SK-N-DZ (cell line): ENCODE data around the gene KIAA0232. TPM values are rescaled to one million over a fixed set of nuclear protein-coding genes. Genes with fewer than 3 reads are reported as not detected.

ENCODE experiments used
- DNase-seq: peaks from one replicate; pipeline ENCODE4 v3.0.0-alpha.2; 2015; ENCODE audit warnings: low spot score
- polyA plus RNA-seq, 2 experiments: library from polyadenylated mRNA; depleted of rRNA; stranded (reverse); fragments of >200 nt; gene quantifications; 2 replicates each; pipeline ENCODE4 v1.2.3, GENCODE V29; 2014

The KIAA0232 gene
- 9.2 and 14.0 TPM in 2 replicates for polyA plus RNA-seq (2014; cell fraction: cytosol; rRNA removed)
- polyA plus RNA-seq (2014; cell fraction: nucleus; rRNA removed) = 8.4 and 9.8 TPM in 2 replicates

DNA sequence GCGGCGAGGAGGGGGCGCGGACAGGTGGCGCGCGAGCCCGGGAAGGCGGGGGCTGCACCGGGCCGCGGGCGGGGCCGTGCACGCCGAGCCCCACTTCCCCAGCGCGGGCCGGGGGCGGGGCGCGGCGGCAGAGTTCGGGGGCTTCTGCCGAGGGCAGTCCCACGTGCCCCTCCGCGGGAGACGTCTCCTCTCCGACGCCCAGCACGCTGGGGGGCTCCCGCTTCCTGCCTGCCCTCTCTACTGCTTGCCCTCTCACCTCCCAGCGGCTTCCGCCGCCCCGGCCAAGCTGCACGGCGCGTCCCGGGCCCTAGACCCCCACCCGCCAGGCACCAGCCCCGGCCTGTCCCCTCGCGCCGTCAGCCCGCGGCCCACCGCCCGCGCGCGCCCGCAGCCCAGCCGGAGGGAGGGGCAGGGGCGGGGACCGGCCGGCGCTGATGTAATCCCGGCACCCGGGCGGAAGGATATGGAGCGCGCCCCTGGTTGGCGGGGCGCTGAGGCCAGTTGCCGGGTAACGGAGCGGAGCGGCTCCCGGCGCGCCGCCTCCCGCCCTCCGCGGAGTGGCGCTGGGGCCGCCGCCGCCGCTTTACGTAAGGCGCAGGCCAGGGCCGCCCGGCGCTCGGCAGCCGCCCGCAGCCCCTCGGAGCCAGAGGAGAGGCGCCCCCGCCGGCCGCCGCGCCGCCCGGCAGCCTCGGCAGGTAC lies at the start of gene KIAA0232:
Gene KIAA0232 (plus strand): TSS at position 581 of the 699 bp plus-strand sequence. CDS start 41,727 bp downstream, outside the sequence.
- peak; percentile 85 for DNase-seq

DNA sequence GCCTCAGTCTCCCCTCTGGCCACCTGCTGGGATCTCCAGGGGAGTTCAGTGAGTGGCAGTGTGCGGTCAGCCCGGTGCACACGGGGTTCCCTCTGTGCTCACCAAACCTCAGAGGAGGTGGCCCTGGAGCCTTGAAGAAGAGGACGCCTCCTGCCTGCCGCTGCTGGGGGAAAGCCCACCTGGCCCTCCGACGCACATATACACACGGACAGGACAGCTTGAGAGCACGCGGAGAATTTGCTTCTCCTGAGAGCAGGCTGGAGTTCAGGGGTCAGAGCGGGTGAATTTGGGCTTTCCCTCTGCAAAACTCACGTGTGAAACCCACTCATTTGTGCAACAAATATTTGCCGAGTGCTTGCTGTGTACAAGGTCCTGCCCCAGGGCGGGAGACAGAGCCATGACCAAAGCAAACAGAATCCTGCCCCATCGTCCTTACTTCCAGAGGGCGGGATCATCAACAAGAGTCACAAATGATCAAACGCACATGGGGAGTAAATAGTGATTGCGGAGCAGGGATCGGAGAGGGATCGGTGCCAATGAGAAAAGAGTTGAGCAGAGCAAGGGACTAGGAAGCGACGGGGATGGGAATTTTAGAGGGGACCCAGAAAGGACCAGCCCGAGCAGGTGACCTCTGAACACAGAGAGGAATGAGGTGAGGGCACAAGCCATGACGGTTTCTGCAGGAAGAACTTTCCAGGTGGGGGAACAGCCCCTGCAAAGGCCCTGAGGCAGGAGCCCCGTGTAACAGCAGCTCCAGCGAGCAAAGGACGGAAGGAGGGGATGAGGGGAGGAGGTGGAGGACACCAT lies 49.0 kb upstream of the KIAA0232 start:
- DNase-seq = no peak

DNA sequence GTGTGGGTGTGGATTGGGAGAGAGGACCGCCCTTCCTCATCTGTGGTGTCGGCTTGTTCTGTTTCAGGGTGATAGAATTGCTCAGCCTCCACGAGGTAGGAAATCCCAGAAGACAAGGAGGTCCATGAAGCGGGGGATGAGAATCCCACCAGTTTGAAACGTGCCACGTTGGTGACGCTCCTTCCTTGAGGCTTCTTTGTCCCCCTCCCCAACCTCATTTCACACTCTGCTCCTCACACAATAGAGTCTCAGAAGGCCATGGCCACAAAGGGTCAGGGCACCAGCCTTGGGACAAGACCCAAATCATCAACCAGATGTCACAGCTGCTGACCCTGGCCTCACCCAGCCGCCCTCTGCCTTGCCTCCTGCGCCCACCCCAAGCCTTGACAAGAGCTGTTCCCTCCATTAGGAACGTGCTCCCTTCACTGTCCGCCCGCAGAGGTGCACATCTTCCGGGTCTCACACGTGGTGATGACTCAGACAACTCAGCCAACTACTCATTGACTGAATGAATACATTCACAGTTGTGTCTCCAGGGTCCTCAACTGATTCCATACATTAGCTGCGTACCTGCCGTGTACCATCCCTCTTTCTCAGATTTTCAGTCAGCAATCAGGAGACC lies 48.3 kb upstream of the KIAA0232 start:
- DNase-seq = no peak

DNA sequence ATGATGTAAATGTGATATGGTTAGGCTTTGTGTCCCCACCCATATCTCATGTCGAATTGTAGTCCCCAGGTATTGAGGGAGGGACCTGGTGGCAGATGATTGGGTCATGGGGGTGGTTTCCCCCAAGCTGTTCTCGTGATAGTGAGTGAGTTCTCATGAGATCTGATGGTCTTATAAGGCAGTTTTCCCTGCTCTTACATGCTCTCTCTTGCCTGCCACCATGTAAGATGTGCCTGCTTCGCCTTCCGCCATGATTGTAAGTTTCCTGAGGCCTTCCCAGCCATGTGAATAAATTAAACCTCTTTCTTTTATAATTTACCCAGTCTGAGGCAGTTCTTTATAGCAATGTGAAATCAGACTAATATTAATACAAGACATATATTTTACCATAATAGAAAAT lies 42.6 kb upstream of the KIAA0232 start:
- no peak for DNase-seq

GRCh38 chr4:6740347-6740746 lies 42.2 kb upstream of the KIAA0232 start:
- DNase-seq = no peak

DNA sequence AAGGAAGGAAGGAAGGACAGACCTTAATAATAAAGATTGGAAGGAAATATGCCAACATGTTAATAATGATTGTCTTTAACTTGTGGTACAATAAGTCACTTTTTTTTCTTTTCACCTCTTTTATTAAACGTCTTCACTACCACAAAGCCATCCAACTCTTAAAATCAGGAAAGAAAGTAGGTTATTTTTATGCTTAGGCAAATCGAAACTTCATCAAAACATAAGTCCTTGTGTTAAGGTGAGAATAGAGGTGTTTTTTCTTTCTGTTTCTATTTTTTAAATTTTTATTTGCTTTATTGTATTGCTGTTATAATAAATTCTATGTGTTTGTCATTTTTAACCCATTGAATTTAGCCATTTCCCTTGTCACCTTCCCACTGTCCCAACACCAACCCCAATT lies 40.0 kb upstream of the KIAA0232 start:
- no peak for DNase-seq

DNA sequence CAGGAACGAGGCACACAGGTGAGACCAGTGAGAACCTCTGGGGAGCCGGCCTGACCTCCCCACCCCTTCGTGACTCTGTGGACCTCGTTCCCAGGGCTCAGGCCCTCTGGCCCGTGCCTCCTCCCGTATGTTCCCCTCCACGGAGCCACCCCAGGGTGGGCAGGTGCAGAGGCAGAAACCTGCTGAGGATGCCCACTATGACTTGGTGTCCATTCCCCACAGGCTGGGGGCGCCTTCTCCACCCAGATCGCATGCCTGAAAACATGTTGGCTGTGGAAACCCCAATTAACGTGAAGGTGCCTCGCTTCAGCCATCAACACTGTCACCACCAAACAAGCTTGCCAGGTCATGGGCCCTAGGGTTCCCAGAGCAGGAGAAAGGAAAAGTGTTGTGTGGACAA lies 39.5 kb upstream of the KIAA0232 start:
- no peak for DNase-seq

DNA sequence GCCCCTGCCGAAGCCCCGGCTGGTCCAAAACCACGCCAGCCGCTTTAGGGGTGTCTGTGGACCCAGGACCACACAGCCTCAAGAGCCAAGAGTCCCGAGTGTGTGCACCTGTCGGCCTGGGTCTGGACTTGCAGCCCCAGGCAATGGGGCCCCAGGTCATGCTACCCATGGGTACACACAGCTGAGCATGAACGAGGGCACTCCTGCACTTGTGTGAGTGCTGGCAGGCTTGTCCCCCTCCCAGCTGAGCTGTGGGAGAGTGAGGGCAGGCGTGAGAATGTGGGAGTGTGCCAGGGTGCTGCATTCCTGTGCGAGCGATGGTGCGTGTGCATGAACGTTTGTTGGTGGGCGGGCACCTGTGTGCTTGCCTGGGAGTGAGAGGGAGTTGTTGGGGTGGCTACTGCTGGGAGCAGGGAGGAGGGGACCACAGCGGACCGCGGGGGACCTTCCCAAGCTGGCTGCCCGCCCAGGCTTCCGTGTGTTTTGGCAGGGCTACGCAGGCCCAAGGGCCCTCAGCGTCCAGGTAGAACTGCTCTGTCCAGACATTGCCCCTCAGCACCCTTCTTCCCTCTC lies 35.7 kb upstream of the KIAA0232 start:
- no peak for DNase-seq

- no peak for DNase-seq
Measured at GRCh38 chr4:6747294-6748051, 35.1 kb upstream of the KIAA0232 start.

DNA sequence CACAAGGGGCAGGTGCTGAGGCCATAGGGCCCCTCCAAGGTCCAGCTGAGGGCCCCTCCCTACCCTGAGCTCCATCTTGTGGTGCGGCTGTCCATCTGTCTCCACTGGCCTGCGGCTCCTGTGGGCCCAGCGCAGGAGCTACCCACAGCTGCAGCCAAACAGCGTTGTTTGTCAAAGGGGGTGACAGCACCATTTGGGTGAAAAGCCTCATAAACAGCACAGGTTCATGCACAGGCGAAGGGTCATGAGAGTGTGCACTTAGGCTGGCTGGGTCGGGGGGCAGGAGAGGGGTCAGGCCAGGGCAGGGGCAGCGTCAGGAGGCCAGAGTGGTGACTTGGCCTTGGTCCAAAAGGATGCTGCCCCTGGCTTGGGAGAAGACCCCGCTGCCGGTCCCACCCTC lies 34.2 kb upstream of the KIAA0232 start:
- no peak for DNase-seq

DNA sequence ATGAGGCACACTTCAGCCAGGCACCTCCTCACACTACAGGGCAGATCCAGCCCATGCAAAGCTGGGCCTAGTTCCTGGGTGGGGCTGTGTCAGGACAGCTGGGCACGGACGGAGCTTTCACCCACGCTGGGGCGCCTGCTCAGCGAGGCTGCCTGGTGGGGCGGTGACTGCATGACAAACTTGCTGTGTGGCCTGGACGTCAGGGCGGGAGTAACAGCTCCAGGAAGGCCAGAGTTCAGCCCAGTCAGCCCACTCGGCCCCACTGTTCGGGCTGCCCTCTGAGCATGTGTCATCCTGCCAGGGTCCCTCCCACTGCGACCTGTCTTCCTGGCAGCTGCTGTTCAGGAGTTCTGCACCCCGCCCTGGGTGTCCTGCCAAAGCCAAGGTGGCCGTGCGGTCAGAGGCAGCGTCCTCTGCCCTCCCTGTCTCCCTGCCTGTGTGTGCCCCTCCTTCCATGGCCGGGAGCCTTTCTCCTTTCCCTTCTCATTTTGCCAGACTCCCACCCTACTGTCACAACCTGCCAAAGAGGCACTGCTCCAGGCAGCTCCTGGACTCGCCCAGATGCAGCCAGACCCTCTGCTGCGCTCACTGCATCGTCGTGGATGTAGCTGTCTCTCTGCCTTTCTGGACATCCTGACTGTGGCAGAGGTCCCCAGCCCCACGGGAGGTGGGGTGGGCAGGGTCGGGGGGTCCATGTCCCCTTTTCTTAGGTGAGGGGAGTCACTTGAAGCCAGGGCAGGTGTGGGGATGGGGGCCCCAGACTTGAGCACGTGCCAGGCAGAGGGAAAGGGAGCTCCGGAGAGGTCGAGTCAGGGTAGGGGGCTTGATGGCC lies 33.0 kb upstream of the KIAA0232 start:
- no peak for DNase-seq

DNA sequence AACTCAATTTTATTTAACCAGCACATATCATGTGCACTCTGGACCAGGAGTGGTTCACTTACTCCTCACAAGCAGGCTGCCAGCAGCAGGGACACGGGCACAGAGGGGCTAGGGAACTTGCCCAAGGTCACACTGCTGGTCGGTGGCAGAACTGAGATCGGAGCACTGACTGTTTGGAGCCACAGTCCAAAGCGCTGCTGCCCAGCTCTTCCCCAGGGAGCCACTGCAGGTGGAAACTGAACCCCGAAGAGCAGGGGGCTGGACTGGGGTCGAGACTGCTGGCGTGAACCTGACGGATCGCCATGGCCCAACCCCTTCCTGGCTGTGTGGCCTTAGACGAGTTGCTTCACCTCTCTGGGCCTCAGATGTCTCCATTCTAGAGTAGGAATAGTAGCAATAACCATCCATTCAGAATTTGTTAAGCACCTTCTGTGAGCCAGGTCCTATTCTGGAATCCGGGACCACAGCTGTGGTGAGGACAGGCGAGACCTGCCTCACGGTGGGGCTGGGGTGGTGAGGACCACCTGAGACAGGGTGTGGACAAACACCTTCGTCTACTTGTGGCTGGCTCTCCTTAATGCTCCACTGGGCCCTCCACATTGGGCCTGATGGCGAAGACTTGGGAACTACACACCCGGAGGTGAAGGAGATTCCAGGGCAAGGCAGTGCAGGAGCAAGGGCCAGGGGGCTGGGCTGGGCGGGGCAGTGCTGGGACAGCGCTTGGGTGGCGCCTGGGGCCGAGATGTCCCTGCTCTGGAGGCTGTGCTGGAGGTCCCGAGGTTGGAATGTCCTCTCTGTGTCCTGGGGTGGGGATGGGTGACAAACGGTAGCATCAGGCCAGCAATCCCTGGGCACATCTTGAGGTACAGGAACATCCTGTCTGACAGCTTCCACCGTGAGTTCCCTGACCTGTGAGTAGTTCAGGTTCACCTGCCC lies 32.0 kb upstream of the KIAA0232 start:
- no peak for DNase-seq

DNA sequence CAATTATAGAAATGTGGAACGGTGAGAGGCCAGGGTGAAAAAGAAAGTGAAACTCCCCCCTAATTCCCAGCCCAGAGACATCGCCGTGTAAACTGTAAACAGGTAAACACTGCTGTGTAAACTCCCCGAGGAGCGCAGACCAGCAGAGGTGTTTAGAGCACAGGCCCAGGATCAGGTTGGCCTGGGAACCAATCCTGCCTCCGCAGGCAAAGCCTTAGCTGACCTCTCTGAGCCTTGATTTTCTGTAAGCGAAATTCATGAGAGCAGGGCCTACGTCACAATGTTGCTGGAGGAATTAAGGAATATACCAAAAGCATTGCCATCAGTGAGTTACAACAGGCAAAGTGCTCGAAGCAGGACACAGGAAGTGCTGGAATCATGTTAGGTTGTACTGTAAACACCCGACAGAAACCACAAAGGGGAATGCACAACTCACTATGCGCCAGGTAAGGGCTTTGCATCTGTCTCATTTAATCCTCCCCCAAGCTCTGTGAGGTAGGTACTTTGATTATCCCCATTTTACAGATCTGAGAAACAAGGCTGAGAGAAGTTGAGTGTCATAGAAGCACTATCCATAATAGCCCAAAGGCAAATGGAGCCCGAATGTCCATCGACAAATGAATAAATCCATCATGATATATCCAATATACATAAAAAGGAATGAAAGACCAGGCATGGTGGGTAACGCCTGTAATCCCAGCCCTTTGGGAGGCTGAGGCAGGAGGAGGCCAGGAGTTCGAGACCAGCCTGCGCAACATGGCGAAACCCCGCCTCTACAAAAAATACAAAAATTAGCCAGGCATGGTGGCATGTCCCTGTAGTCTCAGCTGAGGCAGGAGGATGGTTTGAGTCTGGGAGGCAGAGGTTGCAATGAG lies 30.7 kb upstream of the KIAA0232 start:
- DNase-seq = no peak

GRCh38 chr4:6752486-6752829 lies 30.1 kb upstream of the KIAA0232 start:
- DNase-seq = no peak

GRCh38 chr4:6753103-6753560 lies 29.4 kb upstream of the KIAA0232 start:
- DNase-seq = no peak

DNA sequence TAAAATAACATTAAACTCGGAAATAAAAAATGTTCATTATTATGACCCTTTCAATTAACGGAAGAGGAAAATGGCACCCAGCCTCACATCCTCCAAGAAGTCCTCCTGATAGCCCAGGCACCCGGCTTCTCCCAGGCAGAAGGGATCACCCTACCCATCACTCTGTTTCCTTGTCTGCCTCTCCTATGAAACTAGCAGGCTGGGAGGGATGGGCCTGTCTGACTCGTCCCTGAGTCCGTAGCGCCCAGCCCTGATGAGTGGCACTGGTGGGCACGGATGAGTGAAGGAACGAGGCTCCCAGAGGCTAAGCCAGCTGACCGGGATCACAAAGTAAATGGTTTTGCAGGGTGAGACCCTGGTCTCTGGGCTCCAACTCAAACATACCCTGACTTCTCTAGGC lies 28.6 kb upstream of the KIAA0232 start:
- no peak for DNase-seq

DNA sequence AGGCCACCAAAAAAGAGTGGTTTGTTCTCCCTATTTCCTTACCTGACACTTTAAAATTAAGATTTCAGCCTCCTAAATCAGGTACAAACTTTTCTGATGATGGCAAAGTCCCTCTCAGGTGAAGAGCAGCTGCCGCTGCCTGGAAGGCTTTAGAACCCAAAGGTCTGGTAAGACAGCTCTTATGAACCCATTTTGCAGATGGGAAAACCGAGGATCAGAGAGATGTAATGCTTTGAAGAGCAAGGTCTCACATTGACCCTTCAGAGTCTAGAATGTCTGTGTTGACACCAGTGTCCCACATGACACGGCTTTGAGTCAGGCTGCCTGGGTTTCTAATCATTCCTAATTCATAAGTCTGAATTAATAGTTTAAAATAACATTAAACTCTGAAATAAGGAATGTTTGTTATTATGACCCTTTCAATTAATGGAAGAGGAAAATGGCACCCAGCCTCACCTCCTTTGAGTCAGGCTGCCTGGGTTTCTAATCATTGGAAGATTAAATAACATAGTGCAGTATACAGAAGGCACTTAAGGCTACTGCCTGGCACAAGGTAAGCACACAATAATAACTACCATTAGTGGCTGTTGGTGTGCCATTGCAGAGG lies 27.9 kb upstream of the KIAA0232 start:
- no peak for DNase-seq
